ENCODE measurements around the gene VILL.

DNA sequence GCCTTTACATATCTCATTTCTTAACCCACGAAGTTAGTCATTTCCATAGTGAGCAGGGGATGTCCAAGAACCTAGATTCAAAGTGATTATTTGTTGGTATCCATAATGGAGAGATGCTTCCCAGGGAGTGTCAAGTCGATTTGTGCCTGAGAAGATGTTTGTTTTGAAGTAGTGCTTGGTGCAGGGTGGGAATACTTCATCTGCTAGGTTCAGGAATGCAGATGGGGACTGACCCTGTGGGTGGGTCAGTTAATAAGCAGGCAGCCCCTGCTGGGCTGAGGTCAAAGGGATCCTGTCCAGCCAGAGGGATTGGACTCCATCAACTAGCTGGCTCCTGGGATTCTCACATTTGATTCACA is 44.1 kb upstream of the VILL start:
- no peak for TF ChIP-seq CTCF (IDR thresholded peaks at IDR 0.05)
- TF ChIP-seq POLR2A (IDR thresholded peaks at IDR 0.05), result no peak

All from adrenal gland (tissue), 5 donors.